GM06990 (cell line): Measurements from ENCODE around the gene TAAR8.

Experiments used
- DNase-seq: peaks from one replicate; pipeline ENCODE4 v3.0.0-alpha.2; 2011; ENCODE audit not compliant: insufficient read length; ENCODE audit errors: extremely low read depth
- H3K27me3 ChIP-seq: replicated peaks from 2 replicates; pipeline ENCODE4 v1.6.0; 2011; ENCODE audit warnings: low read length; ENCODE audit not compliant: control insufficient read depth, insufficient read depth
- H3K36me3 ChIP-seq: 2 replicates; pipeline ENCODE4 v1.5.1; 2011; ENCODE audit warnings: low read length; ENCODE audit not compliant: control insufficient read depth, insufficient read depth
- H3K4me3 ChIP-seq: replicated peaks from 2 replicates; pipeline ENCODE4 v1.5.1; 2011; ENCODE audit warnings: low read depth, mild to moderate bottlenecking, control low read depth, low read length
- TF ChIP-seq, protein P1 (sequence below): IDR thresholded peaks from 2 replicates; pipeline ENCODE4 v1.5.1; 2011; ENCODE audit warnings: low read length, control low read depth, mild to moderate bottlenecking, inconsistent platforms; ENCODE audit not compliant: insufficient read depth, poor library complexity, severe bottlenecking

TAAR8 gene

DNA sequence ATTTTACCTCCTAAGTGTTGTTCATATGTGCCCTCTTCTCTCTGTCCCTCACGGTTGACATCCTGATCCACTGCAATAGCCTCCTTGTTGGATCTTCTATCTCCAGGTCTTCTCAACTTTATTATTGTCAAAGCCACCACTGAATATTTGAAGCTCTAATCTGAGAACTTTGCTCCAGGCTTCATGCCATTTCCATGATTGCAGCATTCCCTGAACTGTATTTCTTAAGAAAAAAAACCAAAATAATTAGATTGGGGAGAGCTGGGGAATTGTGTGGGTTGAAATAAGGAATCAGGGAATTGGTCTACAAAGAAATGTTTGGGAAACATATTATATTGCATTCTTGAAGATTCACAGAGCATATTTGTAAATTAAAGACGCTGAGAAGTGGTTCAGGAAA is 37.1 kb upstream of the TAAR8 start:
- Histone ChIP-seq H3K27me3 (no peaks in the 10 kb centered on the region), H3K36me3 (no peaks in the 10 kb centered on the region), H3K4me3 (no peak overlapping the region)
- DNase-seq: no peak
- TF ChIP-seq, protein P1, sequence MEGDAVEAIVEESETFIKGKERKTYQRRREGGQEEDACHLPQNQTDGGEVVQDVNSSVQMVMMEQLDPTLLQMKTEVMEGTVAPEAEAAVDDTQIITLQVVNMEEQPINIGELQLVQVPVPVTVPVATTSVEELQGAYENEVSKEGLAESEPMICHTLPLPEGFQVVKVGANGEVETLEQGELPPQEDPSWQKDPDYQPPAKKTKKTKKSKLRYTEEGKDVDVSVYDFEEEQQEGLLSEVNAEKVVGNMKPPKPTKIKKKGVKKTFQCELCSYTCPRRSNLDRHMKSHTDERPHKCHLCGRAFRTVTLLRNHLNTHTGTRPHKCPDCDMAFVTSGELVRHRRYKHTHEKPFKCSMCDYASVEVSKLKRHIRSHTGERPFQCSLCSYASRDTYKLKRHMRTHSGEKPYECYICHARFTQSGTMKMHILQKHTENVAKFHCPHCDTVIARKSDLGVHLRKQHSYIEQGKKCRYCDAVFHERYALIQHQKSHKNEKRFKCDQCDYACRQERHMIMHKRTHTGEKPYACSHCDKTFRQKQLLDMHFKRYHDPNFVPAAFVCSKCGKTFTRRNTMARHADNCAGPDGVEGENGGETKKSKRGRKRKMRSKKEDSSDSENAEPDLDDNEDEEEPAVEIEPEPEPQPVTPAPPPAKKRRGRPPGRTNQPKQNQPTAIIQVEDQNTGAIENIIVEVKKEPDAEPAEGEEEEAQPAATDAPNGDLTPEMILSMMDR: no peak

DNA sequence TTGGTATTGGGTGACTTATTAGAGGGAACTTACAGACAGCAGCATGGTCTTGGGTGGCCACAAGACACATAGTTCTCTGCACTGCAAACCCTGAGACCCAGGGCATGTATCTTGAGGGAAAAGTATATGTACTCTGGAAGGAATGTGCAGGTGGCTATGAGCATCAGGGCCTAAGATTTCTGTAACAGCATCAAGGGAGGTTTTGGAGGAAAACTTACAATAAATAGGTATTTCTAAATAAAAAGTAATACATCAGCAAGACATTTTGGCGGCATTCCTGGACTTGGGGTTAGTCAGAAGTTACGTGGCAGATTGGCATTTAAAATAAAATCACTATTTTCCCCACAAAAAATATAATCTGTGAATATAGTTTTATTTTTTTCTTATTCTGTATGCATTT is 31.5 kb upstream of the TAAR8 start:
- no peak overlapping the region for H3K4me3 ChIP-seq
- no peaks in the 10 kb centered on the region for H3K36me3 ChIP-seq
- DNase-seq: no peak
- H3K27me3 ChIP-seq: no peaks in the 10 kb centered on the region
- TF ChIP-seq, protein P1: no peak

DNA sequence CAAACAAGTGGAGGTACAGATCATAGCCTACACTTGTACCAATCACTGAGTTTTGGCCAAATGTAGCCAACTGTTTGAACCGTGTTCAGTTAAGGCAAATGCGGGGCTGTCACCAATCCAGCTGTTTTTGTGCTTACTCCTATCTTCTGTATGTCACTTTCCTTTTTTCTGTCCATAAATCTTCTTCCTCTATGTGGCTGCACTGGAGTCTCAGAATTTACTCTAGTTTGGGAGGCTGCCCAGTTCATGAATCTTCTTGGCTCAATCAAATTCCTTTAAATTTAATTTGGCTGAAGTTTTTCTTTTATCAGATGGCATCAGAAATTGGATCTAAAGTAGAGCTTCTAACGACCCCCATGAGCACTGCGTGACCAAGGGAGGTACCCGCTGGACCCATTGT is 27.8 kb upstream of the TAAR8 start:
- no peak overlapping the region for H3K4me3 ChIP-seq
- no peaks in the 10 kb centered on the region for H3K36me3 ChIP-seq
- no peaks in the 10 kb centered on the region for H3K27me3 ChIP-seq
- TF ChIP-seq, protein P1: no peak
- no peak for DNase-seq

DNA sequence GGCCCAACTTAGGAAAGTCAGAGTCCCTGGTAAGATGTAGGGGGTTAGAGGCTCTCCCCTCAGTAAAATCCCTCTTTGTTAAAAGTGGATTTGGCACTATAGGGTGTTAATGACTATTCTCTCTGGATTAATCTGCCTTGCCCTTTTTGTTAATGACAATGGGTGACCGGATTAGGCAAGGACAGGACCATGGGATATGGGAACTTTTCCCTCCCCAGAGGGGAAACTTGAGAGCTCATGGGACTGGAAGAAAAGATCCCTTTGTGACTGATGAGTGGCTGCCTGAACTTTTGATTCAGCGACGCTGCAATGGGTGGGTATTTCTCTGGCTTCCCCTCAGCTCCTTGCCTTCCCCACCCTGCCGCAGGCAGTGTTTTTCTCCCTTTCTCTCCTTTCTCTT is 26.6 kb upstream of the TAAR8 start:
- TF ChIP-seq, protein P1: no peak
- Histone ChIP-seq H3K36me3 (no peaks in the 10 kb centered on the region), H3K27me3 (no peaks in the 10 kb centered on the region), H3K4me3 (no peak overlapping the region)
- DNase-seq: no peak

DNA sequence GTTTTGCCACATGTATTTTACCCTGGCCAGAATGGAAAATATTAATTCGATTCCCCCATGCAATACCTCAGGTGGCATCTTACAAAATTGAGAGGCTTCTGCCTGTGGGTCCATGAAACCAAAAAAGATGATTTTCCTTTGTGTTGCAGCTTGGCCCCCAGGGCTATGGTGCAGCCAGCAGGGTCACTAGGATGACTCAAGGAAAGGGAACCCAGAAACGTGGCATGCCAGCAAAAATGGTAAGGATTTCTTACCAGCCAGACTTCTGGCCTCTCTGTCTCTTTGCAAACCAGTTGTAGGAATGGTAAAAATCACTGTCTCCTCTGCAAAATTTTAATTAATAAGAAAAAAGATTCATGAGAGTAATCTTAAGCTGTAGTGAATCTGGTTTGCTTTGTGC is 26.0 kb upstream of the TAAR8 start:
- H3K27me3 ChIP-seq: no peaks in the 10 kb centered on the region

DNA sequence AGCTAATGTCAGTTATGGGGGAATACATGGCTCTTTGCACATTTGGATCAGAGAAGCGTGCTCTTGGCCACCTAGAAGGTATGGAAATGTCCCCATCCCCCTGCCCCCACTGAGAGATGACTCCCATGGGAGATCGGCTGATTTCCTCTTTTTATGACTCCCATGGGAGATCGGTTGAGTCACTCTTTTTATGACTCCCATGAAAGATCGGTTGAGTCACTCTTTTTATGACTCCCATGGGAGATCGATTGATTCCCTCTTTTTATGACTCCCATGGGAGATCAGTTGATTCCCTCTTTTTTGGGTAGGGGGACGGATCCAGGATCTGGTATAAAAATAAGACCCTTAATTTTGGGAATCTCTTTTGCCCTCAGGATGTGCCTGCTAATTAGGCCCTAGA is 24.7 kb upstream of the TAAR8 start:
- H3K4me3 ChIP-seq: no peak overlapping the region
- H3K27me3 ChIP-seq: no peaks in the 10 kb centered on the region
- H3K36me3 ChIP-seq: no peaks in the 10 kb centered on the region
- no peak for DNase-seq
- TF ChIP-seq, protein P1: no peak

More for the DNA sequence above, 26.0 kb upstream of the TAAR8 start:
- Histone ChIP-seq H3K4me3 (no peak overlapping the region), H3K36me3 (no peaks in the 10 kb centered on the region)
- TF ChIP-seq, protein P1: no peak
- no peak for DNase-seq
